Measurements from ENCODE around the gene PSMC1.

DNA sequence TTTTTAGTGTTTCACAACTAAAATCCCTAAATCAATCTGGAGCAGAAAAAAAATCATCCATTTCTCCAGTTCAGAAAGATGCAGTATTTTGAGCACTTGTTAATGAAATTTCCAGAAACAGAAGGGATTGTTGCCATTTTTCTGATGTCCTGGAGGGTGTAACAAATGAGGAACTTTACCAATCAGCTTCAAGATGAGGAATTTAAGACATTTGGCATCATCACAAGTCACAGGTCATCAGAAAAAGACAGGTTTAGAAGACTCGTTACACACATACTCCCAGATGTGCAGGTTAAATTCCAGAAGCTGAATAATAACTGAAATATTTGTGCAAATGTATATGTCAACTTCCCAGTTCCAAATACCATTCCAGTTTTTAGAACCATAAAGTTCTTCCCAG lies 482 bp upstream of the PSMC1 start:
- TF ChIP-seq, protein P1, sequence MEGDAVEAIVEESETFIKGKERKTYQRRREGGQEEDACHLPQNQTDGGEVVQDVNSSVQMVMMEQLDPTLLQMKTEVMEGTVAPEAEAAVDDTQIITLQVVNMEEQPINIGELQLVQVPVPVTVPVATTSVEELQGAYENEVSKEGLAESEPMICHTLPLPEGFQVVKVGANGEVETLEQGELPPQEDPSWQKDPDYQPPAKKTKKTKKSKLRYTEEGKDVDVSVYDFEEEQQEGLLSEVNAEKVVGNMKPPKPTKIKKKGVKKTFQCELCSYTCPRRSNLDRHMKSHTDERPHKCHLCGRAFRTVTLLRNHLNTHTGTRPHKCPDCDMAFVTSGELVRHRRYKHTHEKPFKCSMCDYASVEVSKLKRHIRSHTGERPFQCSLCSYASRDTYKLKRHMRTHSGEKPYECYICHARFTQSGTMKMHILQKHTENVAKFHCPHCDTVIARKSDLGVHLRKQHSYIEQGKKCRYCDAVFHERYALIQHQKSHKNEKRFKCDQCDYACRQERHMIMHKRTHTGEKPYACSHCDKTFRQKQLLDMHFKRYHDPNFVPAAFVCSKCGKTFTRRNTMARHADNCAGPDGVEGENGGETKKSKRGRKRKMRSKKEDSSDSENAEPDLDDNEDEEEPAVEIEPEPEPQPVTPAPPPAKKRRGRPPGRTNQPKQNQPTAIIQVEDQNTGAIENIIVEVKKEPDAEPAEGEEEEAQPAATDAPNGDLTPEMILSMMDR (IDR thresholded peaks at IDR 0.05 in 2 of 3, conservative IDR thresholded peaks at IDR 0.05 in 1 of 3; ENCODE audit: borderline replicate concordance in 1 of 3, insufficient read depth in 1 of 3, low read depth in 2 of 3, low read length in 2 of 3): no peak
- no peak for TF ChIP-seq YY1 (IDR thresholded peaks at IDR 0.05; ENCODE audit: extremely low read depth, insufficient replicate concordance, low read depth, low read length)
- TF ChIP-seq, protein P2, sequence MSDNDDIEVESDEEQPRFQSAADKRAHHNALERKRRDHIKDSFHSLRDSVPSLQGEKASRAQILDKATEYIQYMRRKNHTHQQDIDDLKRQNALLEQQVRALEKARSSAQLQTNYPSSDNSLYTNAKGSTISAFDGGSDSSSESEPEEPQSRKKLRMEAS (IDR thresholded peaks at IDR 0.05): no peak
- TF ChIP-seq ZNF274 (IDR thresholded peaks at IDR 0.05; ENCODE audit: low read depth, low read length): no peak
- no peak for TF ChIP-seq POLR2A (IDR thresholded peaks at IDR 0.05; ENCODE audit: borderline replicate concordance, extremely low read depth, insufficient read depth, insufficient read length)
- TF ChIP-seq EZH2 (IDR thresholded peaks at IDR 0.05): no peak
- no peak for TF ChIP-seq SIN3A (IDR thresholded peaks at IDR 0.05; ENCODE audit: low read depth)
- TF ChIP-seq TCF7L2 (IDR thresholded peaks at IDR 0.05; ENCODE audit: borderline replicate concordance, extremely low read depth, insufficient read depth, insufficient read length): no peak
